ENCODE data around the gene CCDC158. TPM values are rescaled to one million over a fixed set of nuclear protein-coding genes. Genes with fewer than 3 reads are reported as not detected.
A peak's percentile ranks its signal among the peaks of the same experiment; 100 is the strongest.

CCDC158 gene
- total RNA-seq, 1 donor from 2014 or later, result not detected

- H3K36me3 Mint-ChIP-seq (ENCODE audit: low read depth), result peaks cover under 1% of the 10 kb centered on the region
- H3K27me3 Mint-ChIP-seq (ENCODE audit: low read depth), result no peaks in the 10 kb centered on the region
- TF ChIP-seq CTCF (IDR thresholded peaks at IDR 0.05), result peak; percentile 33
- H3K4me1 Mint-ChIP-seq (ENCODE audit: low read depth), result peaks cover 25% of the 10 kb centered on the region
- peaks cover under 1% of the 10 kb centered on the region for H3K9me3 Mint-ChIP-seq (ENCODE audit: low read depth)
- H3K27ac Mint-ChIP-seq (ENCODE audit: unreplicated experiment), result no peak overlapping the region
- DNase-seq (ENCODE audit: low spot score), result no peak
- no peak overlapping the region for H3K4me3 Mint-ChIP-seq (ENCODE audit: unreplicated experiment)
These were observed 46.1 kb downstream of the CCDC158 start for GRCh38 chr4:76374798-76375197.

- peak overlapping the region; percentile 46 for H3K27ac Mint-ChIP-seq (ENCODE audit: unreplicated experiment)
- no peak for TF ChIP-seq CTCF (IDR thresholded peaks at IDR 0.05)
These were observed 46.9 kb downstream of the CCDC158 start for GRCh38 chr4:76373919-76374552.

GRCh38 chr4:76366737-76367136, 54.2 kb downstream of the CCDC158 start:
- TF ChIP-seq CTCF (IDR thresholded peaks at IDR 0.05), result no peak
- Mint-ChIP-seq H3K4me1 (ENCODE audit: low read depth) (peaks cover 10% of the 10 kb centered on the region), H3K27ac (ENCODE audit: unreplicated experiment) (no peak overlapping the region), H3K4me3 (ENCODE audit: unreplicated experiment) (no peak overlapping the region), H3K27me3 (ENCODE audit: low read depth) (peaks cover 6% of the 10 kb centered on the region), H3K9me3 (ENCODE audit: low read depth) (no peaks in the 10 kb centered on the region), H3K36me3 (ENCODE audit: low read depth) (no peaks in the 10 kb centered on the region)
- no peak for DNase-seq (ENCODE audit: low spot score)

More at GRCh38 chr4:76373919-76374552, 46.9 kb downstream of the CCDC158 start:
- Mint-ChIP-seq H3K4me3 (ENCODE audit: unreplicated experiment) (no peak overlapping the region), H3K4me1 (ENCODE audit: low read depth) (peaks cover 25% of the 10 kb centered on the region), H3K36me3 (ENCODE audit: low read depth) (no peaks in the 10 kb centered on the region), H3K27me3 (ENCODE audit: low read depth) (no peaks in the 10 kb centered on the region), H3K9me3 (ENCODE audit: low read depth) (no peaks in the 10 kb centered on the region)
- DNase-seq (ENCODE audit: low spot score), result no peak

GRCh38 chr4:76365636-76366035, 55.3 kb downstream of the CCDC158 start:
- no peak for DNase-seq (ENCODE audit: low spot score)
- peaks cover 10% of the 10 kb centered on the region for H3K4me1 Mint-ChIP-seq (ENCODE audit: low read depth)
- H3K4me3 Mint-ChIP-seq (ENCODE audit: unreplicated experiment), result no peak overlapping the region
- H3K27ac Mint-ChIP-seq (ENCODE audit: unreplicated experiment), result peak overlapping the region; percentile 30
- peaks cover 6% of the 10 kb centered on the region for H3K27me3 Mint-ChIP-seq (ENCODE audit: low read depth)
- no peaks in the 10 kb centered on the region for H3K36me3 Mint-ChIP-seq (ENCODE audit: low read depth)
- no peaks in the 10 kb centered on the region for H3K9me3 Mint-ChIP-seq (ENCODE audit: low read depth)
- no peak for TF ChIP-seq CTCF (IDR thresholded peaks at IDR 0.05)

- no peaks in the 10 kb centered on the region for H3K9me3 Mint-ChIP-seq (ENCODE audit: low read depth)
- no peak for DNase-seq (ENCODE audit: low spot score)
- peaks cover 6% of the 10 kb centered on the region for H3K27me3 Mint-ChIP-seq (ENCODE audit: low read depth)
- H3K27ac Mint-ChIP-seq (ENCODE audit: unreplicated experiment), result no peak overlapping the region
- no peak overlapping the region for H3K4me3 Mint-ChIP-seq (ENCODE audit: unreplicated experiment)
- H3K4me1 Mint-ChIP-seq (ENCODE audit: low read depth), result peaks cover 10% of the 10 kb centered on the region
- no peak for TF ChIP-seq CTCF (IDR thresholded peaks at IDR 0.05)
- no peaks in the 10 kb centered on the region for H3K36me3 Mint-ChIP-seq (ENCODE audit: low read depth)
These were observed 56.2 kb downstream of the CCDC158 start for GRCh38 chr4:76364763-76365162.

Data from chondrocyte (in vitro differentiated cells).